IMR-90 (cell line): ENCODE measurements around the gene MCTP1. TPM values are rescaled to one million over a fixed set of nuclear protein-coding genes. Genes with fewer than 3 reads are reported as not detected.

Experiments
- ATAC-seq: fragments of 200-7000 bp; cut with Tn5 transposase; 2 replicates; pipeline ENCODE4 v1.9.1; 2020; ENCODE audit warnings: low read depth, mild to moderate bottlenecking, moderate library complexity
- BruUV-seq: library from RNA; stranded (reverse); fragments of 400-500 nt; replicated peaks from 2 replicates; lab custom pipeline; 2021; lab: Mats Ljungman, UMichigan
- CTCF ChIA-PET: fragments of 300-600 bp; formaldehyde crosslinking; extraction: SDS; loops from one replicate; lab custom pipeline; 2021; ENCODE audit warnings: antibody characterized with exemption; lab: Yijun Ruan, JAX
- POLR2A ChIA-PET: fragments of 300-600 bp; sonication (Branson Sonifier 250); formaldehyde crosslinking; loops from one replicate; lab custom pipeline; 2022; ENCODE audit warnings: antibody characterized with exemption; ENCODE audit not compliant: unreplicated experiment; lab: Charles Lee
- DNase-seq: peaks from one replicate; pipeline ENCODE4 v3.0.0; 2013
- H2AFZ ChIP-seq: replicated peaks from 2 replicates; pipeline ENCODE3; 2013; ENCODE audit warnings: low read length, mild to moderate bottlenecking; ENCODE audit not compliant: poor library complexity
- H2AK5ac ChIP-seq: 2 replicates; pipeline ENCODE4 v1.6.1; 2013; ENCODE audit warnings: low read depth, low read length, inconsistent platforms
- H2AK9ac ChIP-seq: replicated peaks from 2 replicates; pipeline ENCODE3; 2013; ENCODE audit warnings: mild to moderate bottlenecking, low read depth, low read length, moderate library complexity; ENCODE audit not compliant: poor library complexity
- H2BK120ac ChIP-seq: 2 replicates; pipeline ENCODE4 v1.6.1; 2013; ENCODE audit warnings: low read depth, low read length, inconsistent platforms
- H2BK15ac ChIP-seq: 3 replicates; pipeline ENCODE4 v1.6.1; 2013; ENCODE audit warnings: low read depth, low read length, inconsistent platforms
- H2BK20ac ChIP-seq: 2 replicates; pipeline ENCODE4 v1.6.1; 2013; ENCODE audit warnings: low read depth, mild to moderate bottlenecking, inconsistent platforms, low read length, moderate library complexity
- H2BK5ac ChIP-seq: 2 replicates; pipeline ENCODE4 v1.6.1; 2013; ENCODE audit warnings: mild to moderate bottlenecking, low read depth, low read length, inconsistent platforms; ENCODE audit not compliant: poor library complexity, severe bottlenecking
- H3K14ac ChIP-seq: replicated peaks from 2 replicates; pipeline ENCODE4 v1.6.1; 2013; ENCODE audit warnings: low read depth, low read length, inconsistent platforms
- H3K18ac ChIP-seq: 2 replicates; pipeline ENCODE4 v1.6.1; 2013; ENCODE audit warnings: low read depth, low read length, control low read depth
- H3K23ac ChIP-seq: 2 replicates; pipeline ENCODE4 v1.6.1; 2013; ENCODE audit warnings: low read depth, low read length, inconsistent platforms
- H3K27ac ChIP-seq: 2 replicates; pipeline ENCODE4 v1.5.1; 2013; ENCODE audit warnings: mild to moderate bottlenecking, control low read depth, low read length; ENCODE audit not compliant: insufficient read depth
- H3K27me3 ChIP-seq: 2 replicates; pipeline ENCODE4 v1.6.1; 2013; ENCODE audit warnings: low read length; ENCODE audit not compliant: control insufficient read depth, insufficient read depth
- H3K36me3 ChIP-seq: 2 replicates; pipeline ENCODE4 v1.6.1; 2013; ENCODE audit warnings: low read length, mixed read lengths; ENCODE audit not compliant: control insufficient read depth, insufficient read depth
- H3K4ac ChIP-seq: 2 replicates; pipeline ENCODE4 v1.6.1; 2013; ENCODE audit warnings: low read depth, low read length, inconsistent platforms
- H3K4me1 ChIP-seq: 2 replicates; pipeline ENCODE4 v1.6.1; 2013; ENCODE audit warnings: low read length, mixed read lengths; ENCODE audit not compliant: control insufficient read depth, insufficient read depth
- H3K4me2 ChIP-seq: 2 replicates; pipeline ENCODE4 v1.6.1; 2013; ENCODE audit warnings: low read depth, mild to moderate bottlenecking, control low read depth, low read length, moderate library complexity
- H3K4me3 ChIP-seq: 2 replicates; pipeline ENCODE4 v1.5.1; 2013; ENCODE audit warnings: low read depth, mild to moderate bottlenecking, control low read depth, low read length, moderate library complexity; ENCODE audit not compliant: insufficient read depth
- H3K56ac ChIP-seq: 2 replicates; pipeline ENCODE4 v1.6.1; 2013; ENCODE audit warnings: low read length, inconsistent platforms; ENCODE audit not compliant: insufficient read depth; ENCODE audit errors: extremely low read depth
- H3K79me1 ChIP-seq, 2 experiments: 2 replicates each; pipeline ENCODE4 v1.6.1; 2013; ENCODE audit warnings: low read length in 2 of 2, inconsistent platforms in 1 of 2, low read depth in 1 of 2
- H3K9ac ChIP-seq: 2 replicates; pipeline ENCODE4 v1.6.1; 2013; ENCODE audit warnings: low read depth, low read length, control low read depth
- H3K9me1 ChIP-seq: 2 replicates; pipeline ENCODE4 v1.6.1; 2013; ENCODE audit warnings: low read length, inconsistent platforms; ENCODE audit not compliant: insufficient read depth
- H3K9me3 ChIP-seq: 2 replicates; pipeline ENCODE4 v1.6.1; 2013; ENCODE audit warnings: low read length; ENCODE audit not compliant: control insufficient read depth, insufficient read depth
- H4K20me1 ChIP-seq: 2 replicates; pipeline ENCODE4 v1.6.1; 2013; ENCODE audit warnings: low read length, inconsistent platforms; ENCODE audit not compliant: insufficient read depth
- H4K5ac ChIP-seq: 2 replicates; pipeline ENCODE4 v1.6.1; 2013; ENCODE audit warnings: mild to moderate bottlenecking, low read depth, low read length, control low read depth
- H4K8ac ChIP-seq, 2 experiments: 2 replicates each; pipeline ENCODE4 v1.6.1; 2013; ENCODE audit warnings: low read depth in 2 of 2, low read length in 2 of 2, control low read depth in 1 of 2, inconsistent platforms in 1 of 2
- H4K91ac ChIP-seq: 2 replicates; pipeline ENCODE4 v1.6.1; 2013; ENCODE audit warnings: low read depth, low read length, inconsistent platforms; ENCODE audit not compliant: insufficient read depth
- BHLHE40 ChIP-seq: fragments of 150-350 bp; IDR thresholded peaks from 2 replicates; pipeline ENCODE4 v1.6.1; 2016; ENCODE audit warnings: mild to moderate bottlenecking, low read depth, low read length
- CEBPB ChIP-seq: IDR thresholded peaks from 2 replicates; pipeline ENCODE4 v1.6.1; 2012; ENCODE audit warnings: low read depth, low read length, improper control_type of control experiment
- CHD1 ChIP-seq: IDR thresholded peaks from 2 replicates; pipeline ENCODE4 v1.6.1; 2012; ENCODE audit warnings: low read depth, low read length, improper control_type of control experiment
- FOS ChIP-seq: fragments of 150-350 bp; IDR thresholded peaks from 2 replicates; pipeline ENCODE4 v1.6.1; 2016; ENCODE audit warnings: low read depth, low read length
- MAFK ChIP-seq: IDR thresholded peaks from 2 replicates; pipeline ENCODE4 v1.6.1; 2012; ENCODE audit warnings: low read depth, low read length, improper control_type of control experiment
- MAZ ChIP-seq: IDR thresholded peaks from 2 replicates; pipeline ENCODE4 v1.6.1; 2012; ENCODE audit warnings: low read depth, mild to moderate bottlenecking, low read length, improper control_type of control experiment, moderate library complexity, borderline replicate concordance
- MXI1 ChIP-seq: IDR thresholded peaks from 2 replicates; pipeline ENCODE4 v1.6.1; 2012; ENCODE audit warnings: low read depth, mild to moderate bottlenecking, low read length, moderate library complexity, borderline replicate concordance
- NFE2L2 ChIP-seq: fragments of 150-350 bp; IDR thresholded peaks from 2 replicates; pipeline ENCODE4 v1.6.1; 2016; ENCODE audit warnings: low read depth, mild to moderate bottlenecking, low read length
- RAD21 ChIP-seq: IDR thresholded peaks from 2 replicates; pipeline ENCODE4 v1.6.1; 2012; ENCODE audit warnings: low read length, improper control_type of control experiment
- RFX5 ChIP-seq: IDR thresholded peaks from 2 replicates; pipeline ENCODE4 v1.8.0; 2012; ENCODE audit warnings: low read depth, mild to moderate bottlenecking, low read length, moderate library complexity
- SMC3 ChIP-seq: fragments of 150-350 bp; IDR thresholded peaks from 2 replicates; pipeline ENCODE4 v1.6.1; 2016; ENCODE audit warnings: low read depth, mild to moderate bottlenecking, antibody characterized with exemption, low read length, moderate library complexity
- WGBS, 2 experiments: methylation state at CpG; one replicate each; pipeline versions ENCODE4 v1.1.5 to v1.1.7; 2013; ENCODE audit warnings: missing lambda C conversion rate in 2 of 2; ENCODE audit not compliant: insufficient read length in 1 of 2; ENCODE audit errors: extremely low coverage in 2 of 2; 5-methylcytosine and 5-hydroxymethylcytosine counted together
- dilution Hi-C: fragments of 300-500 bp; cut with HindIII; formaldehyde crosslinking; loops from one replicate; pipeline ENCODE4 v1.14.3; 2018; ENCODE audit warnings: low sequenced_read_pairs; ENCODE audit not compliant: unreplicated experiment
- in situ Hi-C: fragments of 300-500 bp; cut with MboI; formaldehyde crosslinking; loops from 3 replicates; pipeline ENCODE4 v1.14.3; 2019; ENCODE audit warnings: low sequenced_read_pairs, inconsistent platforms, mixed read lengths
- intact Hi-C: fragments of 100-400 bp; cut with micrococcal nuclease; formaldehyde crosslinking; loops from 2 replicates; pipeline ENCODE4 v1.10.0; 2022
- polyA plus RNA-seq, 3 experiments: library from polyadenylated mRNA; depleted of rRNA; stranded (reverse); fragments of >200 nt; gene quantifications; 2 replicates each; pipeline ENCODE4 v1.2.3, GENCODE V29; 2012; ENCODE audit warnings: low replicate concordance in 1 of 3
- total RNA-seq: library from RNA; depleted of rRNA; stranded (reverse); fragments of >200 nt; gene quantifications from 2 replicates; pipeline ENCODE4 v1.2.3, GENCODE V29; 2012
- TF ChIP-seq, protein P1 (sequence below): conservative IDR thresholded peaks from 2 replicates; pipeline ENCODE4 v1.5.1; 2012; ENCODE audit warnings: mild to moderate bottlenecking, low read depth, low read length, improper control_type of control experiment
- TF ChIP-seq, protein P2 (sequence below): fragments of 150-350 bp; IDR thresholded peaks from 2 replicates; pipeline ENCODE4 v1.6.1; 2016; ENCODE audit warnings: low read depth, mild to moderate bottlenecking, low read length, moderate library complexity, borderline replicate concordance
- TF ChIP-seq, protein P3 (sequence below): fragments of 150-350 bp; IDR thresholded peaks from 2 replicates; pipeline ENCODE4 v1.6.1; 2017; ENCODE audit warnings: mild to moderate bottlenecking, antibody characterized with exemption, low read length, low read depth

The MCTP1 gene
- total and polyA plus RNA-seq, 2 of the 4 experiments (the other 2 are of a cell fraction): 0.21 TPM; not detected in 1

DNA sequence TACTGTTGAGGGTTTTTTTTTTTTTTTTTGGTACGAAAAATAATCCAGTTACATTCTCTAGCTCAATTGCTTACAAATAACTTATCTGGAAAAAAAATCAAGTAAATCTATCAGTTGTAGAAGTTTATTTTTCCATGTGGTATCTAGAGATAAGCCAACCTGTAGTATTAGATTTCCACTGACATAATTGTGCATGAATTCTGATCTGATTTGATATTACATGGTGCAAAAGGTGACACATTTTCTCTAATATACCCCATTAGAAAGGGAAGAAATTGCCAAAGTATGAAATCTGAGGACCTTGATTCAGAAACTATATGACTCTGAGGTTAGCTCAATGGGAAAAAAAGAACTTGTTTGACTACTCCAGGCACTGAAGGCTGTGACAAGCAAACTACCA is 524.9 kb downstream of the MCTP1 start:
- in situ Hi-C loops (no loop called here), intact Hi-C loops (no loop called here), dilution Hi-C loops (no loop called here)
- Histone ChIP-seq H3K14ac (no peak overlapping the region), H3K27me3 (peaks cover 2% of the 10 kb centered on the region), H4K8ac (no peak overlapping the region), H4K20me1 (no peaks in the 10 kb centered on the region), H2BK5ac (no peak overlapping the region), H2AK9ac (no peak overlapping the region), H3K56ac (no peak overlapping the region), H3K9ac (no peak overlapping the region), H3K4me3 (no peak overlapping the region), H3K18ac (no peak overlapping the region), H3K23ac (no peak overlapping the region), H3K4me2 (no peak overlapping the region), H3K9me3 (no peaks in the 10 kb centered on the region), H3K9me1 (no peaks in the 10 kb centered on the region), H3K79me1 (no peaks in the 10 kb centered on the region), H2AFZ (no peak overlapping the region), H2BK15ac (no peak overlapping the region), H3K4me1 (no peaks in the 10 kb centered on the region), H3K27ac (no peak overlapping the region), H3K4ac (no peak overlapping the region), H4K91ac (no peak overlapping the region), H2AK5ac (no peak overlapping the region), H4K5ac (no peak overlapping the region), H3K36me3 (no peaks in the 10 kb centered on the region), H2BK120ac (no peak overlapping the region), H2BK20ac (no peak overlapping the region)
- TF ChIP-seq FOS (no peak), RFX5 (no peak), SMC3 (no peak), MAFK (no peak), RAD21 (no peak), CEBPB (no peak), CHD1 (no peak), MXI1 (no peak), NFE2L2 (no peak), BHLHE40 (no peak), MAZ (no peak)
- TF ChIP-seq, protein P1, sequence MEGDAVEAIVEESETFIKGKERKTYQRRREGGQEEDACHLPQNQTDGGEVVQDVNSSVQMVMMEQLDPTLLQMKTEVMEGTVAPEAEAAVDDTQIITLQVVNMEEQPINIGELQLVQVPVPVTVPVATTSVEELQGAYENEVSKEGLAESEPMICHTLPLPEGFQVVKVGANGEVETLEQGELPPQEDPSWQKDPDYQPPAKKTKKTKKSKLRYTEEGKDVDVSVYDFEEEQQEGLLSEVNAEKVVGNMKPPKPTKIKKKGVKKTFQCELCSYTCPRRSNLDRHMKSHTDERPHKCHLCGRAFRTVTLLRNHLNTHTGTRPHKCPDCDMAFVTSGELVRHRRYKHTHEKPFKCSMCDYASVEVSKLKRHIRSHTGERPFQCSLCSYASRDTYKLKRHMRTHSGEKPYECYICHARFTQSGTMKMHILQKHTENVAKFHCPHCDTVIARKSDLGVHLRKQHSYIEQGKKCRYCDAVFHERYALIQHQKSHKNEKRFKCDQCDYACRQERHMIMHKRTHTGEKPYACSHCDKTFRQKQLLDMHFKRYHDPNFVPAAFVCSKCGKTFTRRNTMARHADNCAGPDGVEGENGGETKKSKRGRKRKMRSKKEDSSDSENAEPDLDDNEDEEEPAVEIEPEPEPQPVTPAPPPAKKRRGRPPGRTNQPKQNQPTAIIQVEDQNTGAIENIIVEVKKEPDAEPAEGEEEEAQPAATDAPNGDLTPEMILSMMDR: no peak
- TF ChIP-seq, protein P2, sequence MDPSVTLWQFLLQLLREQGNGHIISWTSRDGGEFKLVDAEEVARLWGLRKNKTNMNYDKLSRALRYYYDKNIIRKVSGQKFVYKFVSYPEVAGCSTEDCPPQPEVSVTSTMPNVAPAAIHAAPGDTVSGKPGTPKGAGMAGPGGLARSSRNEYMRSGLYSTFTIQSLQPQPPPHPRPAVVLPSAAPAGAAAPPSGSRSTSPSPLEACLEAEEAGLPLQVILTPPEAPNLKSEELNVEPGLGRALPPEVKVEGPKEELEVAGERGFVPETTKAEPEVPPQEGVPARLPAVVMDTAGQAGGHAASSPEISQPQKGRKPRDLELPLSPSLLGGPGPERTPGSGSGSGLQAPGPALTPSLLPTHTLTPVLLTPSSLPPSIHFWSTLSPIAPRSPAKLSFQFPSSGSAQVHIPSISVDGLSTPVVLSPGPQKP: no peak
- TF ChIP-seq, protein P3, sequence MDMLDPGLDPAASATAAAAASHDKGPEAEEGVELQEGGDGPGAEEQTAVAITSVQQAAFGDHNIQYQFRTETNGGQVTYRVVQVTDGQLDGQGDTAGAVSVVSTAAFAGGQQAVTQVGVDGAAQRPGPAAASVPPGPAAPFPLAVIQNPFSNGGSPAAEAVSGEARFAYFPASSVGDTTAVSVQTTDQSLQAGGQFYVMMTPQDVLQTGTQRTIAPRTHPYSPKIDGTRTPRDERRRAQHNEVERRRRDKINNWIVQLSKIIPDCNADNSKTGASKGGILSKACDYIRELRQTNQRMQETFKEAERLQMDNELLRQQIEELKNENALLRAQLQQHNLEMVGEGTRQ: no peak
- no peak for DNase-seq
- ChIA-PET CTCF (interaction anchor here (0.6 kb wide), 1 partner anchor 673 kb away, joined by 3 read pairs; no protein-coding TSS in a partner anchor), POLR2A (interaction anchor here (0.7 kb wide), 1 partner anchor 51 kb away, joined by 11 read pairs; no protein-coding TSS in a partner anchor)
- ATAC-seq: no peak
- no TSS peak for BruUV-seq
- no CpG with 5 or more reads among the region's 1 CpG for WGBS, 2 experiments
